Measurements from ENCODE around the gene CHADL. TPM values are rescaled to one million over a fixed set of nuclear protein-coding genes. Genes with fewer than 3 reads are reported as not detected.

CHADL gene
- polyA plus RNA-seq, 1 of the 3 experiments (the other 2 are of a cell fraction) = 0.03 TPM

DNA sequence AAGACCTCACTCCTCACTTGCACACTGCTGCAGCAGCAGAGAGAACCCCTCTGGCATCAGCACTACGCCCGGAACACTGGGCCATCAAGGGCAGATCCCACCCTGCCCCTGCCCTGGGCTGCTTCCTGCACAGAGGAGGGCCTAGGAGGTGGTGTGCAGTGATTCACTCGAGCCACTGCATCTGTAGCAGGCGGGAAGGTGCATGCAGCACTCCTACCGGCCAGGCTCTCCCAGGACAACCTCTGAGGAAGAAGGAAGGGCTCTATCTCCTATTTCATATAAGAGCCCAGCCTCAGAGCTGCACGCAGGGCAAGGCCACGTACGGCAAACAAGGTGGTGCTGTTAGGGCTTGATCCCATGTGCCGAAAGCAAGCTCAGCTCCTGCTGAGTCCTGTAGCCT lies 31.1 kb upstream of the CHADL start:
- no peaks in the 10 kb centered on the region for H4K20me1 ChIP-seq (ENCODE audit: insufficient read depth)
- no peaks in the 10 kb centered on the region for H3K4me1 ChIP-seq (ENCODE audit: control insufficient read depth in 1 of 2, insufficient read depth in 2 of 2, low read depth in 1 of 2, low read length in 1 of 2)
- no peak overlapping the region for H2AFZ ChIP-seq (ENCODE audit: low read depth)
- H3K9me2 ChIP-seq = no peaks in the 10 kb centered on the region
- CTCF ChIA-PET = no interaction called here
- POLR2A ChIA-PET = interaction anchor here (1.0 kb wide), 1 partner anchor 14 kb away, joined by 3 read pairs; no protein-coding TSS in a partner anchor
- no peak overlapping the region for H3K4me2 ChIP-seq
- no peaks in the 10 kb centered on the region for H3K9me3 ChIP-seq
- H3K79me2 ChIP-seq (ENCODE audit: insufficient read depth) = peaks cover 11% of the 10 kb centered on the region; the same call in 1 of the 2 replicates
- no peak overlapping the region for H3K27ac ChIP-seq (ENCODE audit: low read depth in 2 of 2, low read length in 1 of 2)
- no peak overlapping the region for H3K4me3 ChIP-seq (ENCODE audit: low read depth in 2 of 2, low read length in 1 of 2)
- no peaks in the 10 kb centered on the region for H3K27me3 ChIP-seq (ENCODE audit: insufficient read depth)
- H3F3A ChIP-seq (replicated peaks; ENCODE audit: insufficient read depth) = no peaks in the 10 kb centered on the region
- no peak overlapping the region for H3K9ac ChIP-seq
- TF ChIP-seq SMC3 (IDR thresholded peaks at IDR 0.05; ENCODE audit: low read depth, low read length) (no peak), FOXM1 (IDR thresholded peaks at IDR 0.05; ENCODE audit: low read depth) (no peak), ZBTB33 (IDR thresholded peaks at IDR 0.05; ENCODE audit: borderline replicate concordance, low read depth) (no peak), TAF1 (IDR thresholded peaks at IDR 0.05; ENCODE audit: borderline replicate concordance, low read depth, low read length) (no peak), TCF12 (IDR thresholded peaks at IDR 0.05) (no peak)
- DNase-seq = no peak
- H3K36me3 ChIP-seq (replicated peaks in 1 of 2; ENCODE audit: control insufficient read depth in 1 of 2, insufficient read depth in 2 of 2, low read length in 1 of 2) = peaks cover 6 to 15% of the 10 kb centered on the region in 2 experiments
- WGBS (ENCODE audit: low lambda C conversion rate) = 100% methylated on average over 2 of the region's 9 CpGs

- no peaks in the 10 kb centered on the region for H3K27me3 ChIP-seq (ENCODE audit: insufficient read depth)
- no peaks in the 10 kb centered on the region for H3K4me1 ChIP-seq (ENCODE audit: control insufficient read depth in 1 of 2, insufficient read depth in 2 of 2, low read depth in 1 of 2, low read length in 1 of 2)
- H2AFZ ChIP-seq (ENCODE audit: low read depth) = no peak overlapping the region
- DNase-seq = no peak
- H4K20me1 ChIP-seq (ENCODE audit: insufficient read depth) = no peaks in the 10 kb centered on the region
- no peak overlapping the region for H3K9ac ChIP-seq
- ChIA-PET CTCF (no interaction called here), POLR2A (no interaction called here)
- H3K4me3 ChIP-seq (ENCODE audit: low read depth in 2 of 2, low read length in 1 of 2) = no peak overlapping the region
- peaks cover 4% of the 10 kb centered on the region; the same call in 1 of the 2 replicates for H3K79me2 ChIP-seq (ENCODE audit: insufficient read depth)
- H3K27ac ChIP-seq (ENCODE audit: low read depth in 2 of 2, low read length in 1 of 2) = no peak overlapping the region
- no peaks in the 10 kb centered on the region for H3K9me2 ChIP-seq
- H3K4me2 ChIP-seq = no peak overlapping the region
- TF ChIP-seq NFIC (IDR thresholded peaks at IDR 0.05; ENCODE audit: borderline replicate concordance) = no peak
- TF ChIP-seq FOXJ3 (CRISPR knock-in tag; IDR thresholded peaks at IDR 0.05) = no peak
- no peak for TF ChIP-seq ELF1 (IDR thresholded peaks at IDR 0.05)
- no peak for TF ChIP-seq RAD21 (IDR thresholded peaks at IDR 0.05; ENCODE audit: low read length)
- TF ChIP-seq FOXM1 (IDR thresholded peaks at IDR 0.05; ENCODE audit: low read depth) = no peak
- no peak for TF ChIP-seq RFX5 (IDR thresholded peaks at IDR 0.05; ENCODE audit: low read length)
- TF ChIP-seq TEAD4 (IDR thresholded peaks at IDR 0.05; ENCODE audit: borderline replicate concordance, insufficient read depth) = no peak
- no peak for TF ChIP-seq EP300 (IDR thresholded peaks at IDR 0.05; ENCODE audit: borderline replicate concordance in 1 of 2, low read depth in 1 of 2, low read length in 1 of 2)
- TF ChIP-seq EZH2phosphoT487 (IDR thresholded peaks at IDR 0.05; ENCODE audit: borderline replicate concordance, low read depth) = no peak
- no peak for TF ChIP-seq POLR2AphosphoS5 (IDR thresholded peaks at IDR 0.05; ENCODE audit: low read depth, low read length)
- TF ChIP-seq CHD2 (IDR thresholded peaks at IDR 0.05; ENCODE audit: low read length, partially characterized antibody) = no peak
- no peak for TF ChIP-seq USF1 (IDR thresholded peaks at IDR 0.05; ENCODE audit: borderline replicate concordance, low read depth)
- TF ChIP-seq RXRA (IDR thresholded peaks at IDR 0.05; ENCODE audit: borderline replicate concordance, low read depth) = no peak
- no peak for TF ChIP-seq JUND (IDR thresholded peaks at IDR 0.05)
- no peak for TF ChIP-seq NRF1 (IDR thresholded peaks at IDR 0.05; ENCODE audit: low read depth, low read length)
- no peak for TF ChIP-seq YY1 (IDR thresholded peaks at IDR 0.05; ENCODE audit: low read depth)
- H3K36me3 ChIP-seq (replicated peaks in 1 of 2; ENCODE audit: control insufficient read depth in 1 of 2, insufficient read depth in 2 of 2, low read length in 1 of 2) = peaks cover 0 to 22% of the 10 kb centered on the region in 2 experiments
- 89% methylated on average over 10 of the region's 16 CpGs for WGBS (ENCODE audit: low lambda C conversion rate)
- no peaks in the 10 kb centered on the region for H3F3A ChIP-seq (replicated peaks; ENCODE audit: insufficient read depth)
- H3K9me3 ChIP-seq = no peaks in the 10 kb centered on the region
These were observed 27.2 kb upstream of the CHADL start for GRCh38 chr22:41267958-41268357.

All from SK-N-SH (cell line).